Neural crest cell (in vitro differentiated cells): Measurements from ENCODE around the gene KNTC1. TPM values are rescaled to one million over a fixed set of nuclear protein-coding genes. Genes with fewer than 3 reads are reported as not detected.
A peak's percentile ranks its signal among the peaks of the same experiment; 100 is the strongest.

Source experiments
- DNase-seq: peaks from one replicate; pipeline ENCODE4 v3.0.0; 2021; ENCODE audit warnings: low read depth, mixed read lengths, low spot score
- H3K27ac Mint-ChIP-seq: one replicate; pipeline ENCODE4 v1.8.0; 2021; ENCODE audit warnings: mild to moderate bottlenecking, mixed read lengths; ENCODE audit not compliant: unreplicated experiment
- H3K27me3 Mint-ChIP-seq: 2 replicates; pipeline ENCODE4 v1.8.0; 2021; ENCODE audit warnings: low read depth, mild to moderate bottlenecking, mixed read lengths
- H3K36me3 Mint-ChIP-seq: 2 replicates; pipeline ENCODE4 v1.8.0; 2021; ENCODE audit warnings: low read depth, mild to moderate bottlenecking, mixed read lengths
- H3K4me1 Mint-ChIP-seq: 2 replicates; pipeline ENCODE4 v1.8.0; 2021; ENCODE audit warnings: mixed read lengths
- H3K4me3 Mint-ChIP-seq: one replicate; pipeline ENCODE4 v1.8.0; 2021; ENCODE audit warnings: mild to moderate bottlenecking, mixed read lengths
- H3K9me3 Mint-ChIP-seq: 2 replicates; pipeline ENCODE4 v1.8.0; 2021; ENCODE audit warnings: mixed read lengths
- total RNA-seq: library from RNA; stranded (reverse); gene quantifications from 2 replicates; pipeline ENCODE4 v1.2.1, GENCODE V29; 2021
- TF ChIP-seq, protein P1 (sequence below): fragments of 200-600 bp; sonication (generic); conservative IDR thresholded peaks from 2 replicates; pipeline ENCODE4 v1.5.0; 2021; ENCODE audit warnings: antibody characterized with exemption, mild to moderate bottlenecking

KNTC1 gene
- total RNA-seq, 1 donor from 2014 or later: 111 TPM

DNA sequence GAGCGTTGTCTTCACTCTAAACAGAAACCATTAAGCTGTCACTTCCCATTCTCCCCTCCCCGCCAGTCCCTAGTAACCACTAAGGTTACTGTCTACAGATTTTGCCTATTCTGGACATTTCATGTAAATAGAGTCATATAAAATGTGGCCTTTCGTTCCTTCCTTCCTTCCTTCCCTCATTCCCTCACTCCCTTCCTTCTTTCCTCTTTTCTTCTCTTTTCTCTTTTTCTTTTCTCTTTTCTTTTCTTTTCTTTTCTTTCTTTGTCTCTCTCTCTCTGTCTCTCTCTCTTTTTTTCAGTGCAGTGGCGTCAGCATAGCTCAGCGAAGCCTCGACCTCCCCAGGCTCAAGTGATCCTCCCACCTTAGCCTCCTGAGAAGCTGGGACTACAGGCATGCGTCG is 138.3 kb downstream of the KNTC1 start:
- no peak for DNase-seq
- Mint-ChIP-seq H3K4me3 (no peak overlapping the region), H3K9me3 (no peaks in the 10 kb centered on the region), H3K4me1 (no peaks in the 10 kb centered on the region), H3K27ac (peak overlapping the region; percentile 57), H3K27me3 (no peaks in the 10 kb centered on the region), H3K36me3 (no peaks in the 10 kb centered on the region)
- TF ChIP-seq, protein P1, sequence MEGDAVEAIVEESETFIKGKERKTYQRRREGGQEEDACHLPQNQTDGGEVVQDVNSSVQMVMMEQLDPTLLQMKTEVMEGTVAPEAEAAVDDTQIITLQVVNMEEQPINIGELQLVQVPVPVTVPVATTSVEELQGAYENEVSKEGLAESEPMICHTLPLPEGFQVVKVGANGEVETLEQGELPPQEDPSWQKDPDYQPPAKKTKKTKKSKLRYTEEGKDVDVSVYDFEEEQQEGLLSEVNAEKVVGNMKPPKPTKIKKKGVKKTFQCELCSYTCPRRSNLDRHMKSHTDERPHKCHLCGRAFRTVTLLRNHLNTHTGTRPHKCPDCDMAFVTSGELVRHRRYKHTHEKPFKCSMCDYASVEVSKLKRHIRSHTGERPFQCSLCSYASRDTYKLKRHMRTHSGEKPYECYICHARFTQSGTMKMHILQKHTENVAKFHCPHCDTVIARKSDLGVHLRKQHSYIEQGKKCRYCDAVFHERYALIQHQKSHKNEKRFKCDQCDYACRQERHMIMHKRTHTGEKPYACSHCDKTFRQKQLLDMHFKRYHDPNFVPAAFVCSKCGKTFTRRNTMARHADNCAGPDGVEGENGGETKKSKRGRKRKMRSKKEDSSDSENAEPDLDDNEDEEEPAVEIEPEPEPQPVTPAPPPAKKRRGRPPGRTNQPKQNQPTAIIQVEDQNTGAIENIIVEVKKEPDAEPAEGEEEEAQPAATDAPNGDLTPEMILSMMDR: no peak

DNA sequence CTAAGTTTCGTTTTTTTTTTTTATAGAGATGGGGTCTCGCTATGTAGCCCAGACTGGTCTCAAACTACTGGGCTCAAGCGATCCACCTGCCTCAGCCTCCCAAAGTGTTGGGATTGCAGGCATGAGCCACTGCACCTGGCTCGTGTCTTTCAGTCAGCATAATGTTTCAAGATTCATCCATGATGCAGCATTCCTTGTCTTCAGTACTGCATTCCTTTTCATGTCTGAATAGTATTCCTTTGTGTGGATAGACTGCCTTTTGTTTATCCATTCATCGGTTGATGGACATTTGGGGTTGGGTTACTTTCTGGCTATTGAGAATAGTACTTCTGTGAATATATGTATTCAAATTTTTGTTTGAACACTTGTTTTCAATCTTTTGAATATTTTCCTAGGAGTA is 138.7 kb downstream of the KNTC1 start:
- Mint-ChIP-seq H3K4me1 (no peaks in the 10 kb centered on the region), H3K4me3 (no peak overlapping the region), H3K27me3 (no peaks in the 10 kb centered on the region), H3K9me3 (no peaks in the 10 kb centered on the region), H3K27ac (no peak overlapping the region), H3K36me3 (no peaks in the 10 kb centered on the region)
- TF ChIP-seq, protein P1: no peak
- DNase-seq: no peak

DNA sequence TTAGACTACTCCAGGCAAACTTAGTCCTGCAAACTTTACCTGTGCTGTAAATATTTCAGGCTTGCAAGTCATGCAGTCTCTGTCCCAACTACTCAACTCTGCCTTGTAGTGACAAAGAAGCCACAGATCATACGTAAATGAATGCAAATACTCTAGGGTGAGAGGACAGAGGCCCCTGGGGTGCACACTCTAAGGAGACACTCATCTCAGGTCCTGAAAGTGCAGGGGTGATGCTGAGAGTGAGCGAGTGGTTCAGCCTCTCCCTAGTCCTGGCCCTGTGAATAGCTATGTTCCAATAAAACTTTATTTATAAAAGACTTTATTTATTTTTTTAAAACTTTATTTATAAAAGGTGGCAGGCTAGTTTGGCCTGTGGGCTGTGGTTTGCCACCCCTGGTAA is 141.2 kb downstream of the KNTC1 start:
- Mint-ChIP-seq H3K27me3 (no peaks in the 10 kb centered on the region), H3K27ac (no peak overlapping the region), H3K36me3 (peaks cover 3% of the 10 kb centered on the region), H3K4me1 (peaks cover 4% of the 10 kb centered on the region), H3K4me3 (no peak overlapping the region), H3K9me3 (peaks cover 2% of the 10 kb centered on the region)
- TF ChIP-seq, protein P1: no peak
- DNase-seq: no peak

DNA sequence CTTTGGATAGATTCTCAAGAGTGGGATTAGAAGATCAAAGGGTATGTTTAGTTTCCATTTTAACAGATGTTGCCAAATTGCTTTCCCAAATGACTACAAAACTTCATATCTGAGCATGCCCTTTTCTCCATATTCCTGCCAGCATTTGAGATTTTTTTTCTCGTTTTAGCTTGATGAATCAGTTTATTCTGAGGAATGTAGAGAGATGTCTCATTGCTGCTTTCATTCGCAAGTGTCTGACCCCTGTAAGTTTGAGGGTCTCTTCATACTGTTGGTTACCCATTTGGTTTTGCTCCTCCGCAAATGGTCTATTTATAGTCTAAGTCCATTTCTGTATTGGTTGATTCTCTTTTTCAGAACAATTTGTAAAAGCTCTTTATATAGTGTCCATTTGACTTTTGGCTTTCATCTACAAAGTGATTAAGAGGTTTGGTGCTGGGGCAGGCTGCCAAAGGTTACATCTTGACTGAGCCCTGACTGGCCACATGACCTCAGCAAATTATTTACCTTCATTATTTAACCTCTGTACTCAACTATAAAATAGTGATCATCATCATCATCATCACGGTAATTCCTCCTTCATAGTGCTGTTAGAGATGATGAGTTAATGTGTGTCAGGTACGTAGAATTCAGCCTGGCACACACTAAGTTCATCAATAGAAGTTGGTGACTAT is 142.5 kb downstream of the KNTC1 start:
- Mint-ChIP-seq H3K9me3 (peaks cover 2% of the 10 kb centered on the region), H3K4me1 (peaks cover 4% of the 10 kb centered on the region), H3K27me3 (no peaks in the 10 kb centered on the region), H3K36me3 (peaks cover 3% of the 10 kb centered on the region), H3K27ac (no peak overlapping the region), H3K4me3 (no peak overlapping the region)
- DNase-seq: no peak
- TF ChIP-seq, protein P1: no peak

DNA sequence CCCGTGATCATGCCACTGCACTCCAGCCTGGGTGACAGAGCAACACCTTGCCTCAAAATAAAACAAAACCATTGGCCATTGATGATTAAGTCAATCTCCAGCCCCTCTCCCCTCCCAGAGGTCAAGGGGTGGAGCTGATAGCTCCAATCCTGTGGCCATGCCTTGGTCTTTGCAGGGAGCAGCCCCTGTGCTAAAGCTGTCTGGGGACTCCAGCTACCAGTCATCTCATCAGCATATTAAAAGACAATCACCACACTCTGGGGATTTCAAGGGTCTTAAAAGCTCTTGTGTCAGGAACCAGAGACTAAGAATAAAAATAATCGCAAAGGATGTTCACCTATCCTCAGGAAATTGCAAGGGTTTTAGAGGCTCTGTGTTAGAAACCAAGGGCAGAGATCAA is 145.5 kb downstream of the KNTC1 start:
- Mint-ChIP-seq H3K4me1 (peaks cover 4% of the 10 kb centered on the region), H3K27ac (no peak overlapping the region), H3K27me3 (no peaks in the 10 kb centered on the region), H3K36me3 (peaks cover 5% of the 10 kb centered on the region), H3K4me3 (no peak overlapping the region), H3K9me3 (peaks cover 2% of the 10 kb centered on the region)
- TF ChIP-seq, protein P1: no peak
- no peak for DNase-seq

Other genes with a start within 250 kb of the KNTC1 start
- 55.8 and 56.9 TPM in 2 replicates for gene CLIP1, start 104.6 kb upstream of the KNTC1 start, total RNA-seq
- 32.4 and 34.0 TPM in 2 replicates for gene ZCCHC8, start 26.3 kb upstream of the KNTC1 start, total RNA-seq
- gene RSRC2, start 313 bp upstream of the KNTC1 start, total RNA-seq: 107 TPM in 2 replicates
- not detected in 2 replicates for gene HCAR2, start 176.1 kb downstream of the KNTC1 start, total RNA-seq
- not detected in 2 replicates for gene HCAR3, start 189.6 kb downstream of the KNTC1 start, total RNA-seq
- not detected in 2 replicates for gene HCAR1, start 203.6 kb downstream of the KNTC1 start, total RNA-seq
- 67.0 and 72.5 TPM in 2 replicates for gene DENR, start 225.6 kb downstream of the KNTC1 start, total RNA-seq
- 0.96 and 1.5 TPM in 2 replicates for gene CCDC62, start 247.3 kb downstream of the KNTC1 start, total RNA-seq